IMR-90 (cell line): ENCODE measurements around the gene IVL. TPM values are rescaled to one million over a fixed set of nuclear protein-coding genes. Genes with fewer than 3 reads are reported as not detected.

ENCODE experiments used
- ATAC-seq: fragments of 200-7000 bp; cut with Tn5 transposase; 2 replicates; pipeline ENCODE4 v1.9.1; 2020; ENCODE audit warnings: low read depth, mild to moderate bottlenecking, moderate library complexity
- BruUV-seq: library from RNA; stranded (reverse); fragments of 400-500 nt; replicated peaks from 2 replicates; lab custom pipeline; 2021; lab: Mats Ljungman, UMichigan
- CTCF ChIA-PET: fragments of 300-600 bp; formaldehyde crosslinking; extraction: SDS; loops from one replicate; lab custom pipeline; 2021; ENCODE audit warnings: antibody characterized with exemption; lab: Yijun Ruan, JAX
- POLR2A ChIA-PET: fragments of 300-600 bp; sonication (Branson Sonifier 250); formaldehyde crosslinking; loops from one replicate; lab custom pipeline; 2022; ENCODE audit warnings: antibody characterized with exemption; ENCODE audit not compliant: unreplicated experiment; lab: Charles Lee
- DNase-seq: peaks from one replicate; pipeline ENCODE4 v3.0.0; 2013
- H2AFZ ChIP-seq: replicated peaks from 2 replicates; pipeline ENCODE3; 2013; ENCODE audit warnings: low read length, mild to moderate bottlenecking; ENCODE audit not compliant: poor library complexity
- H2AK5ac ChIP-seq: 2 replicates; pipeline ENCODE4 v1.6.1; 2013; ENCODE audit warnings: low read depth, low read length, inconsistent platforms
- H2AK9ac ChIP-seq: replicated peaks from 2 replicates; pipeline ENCODE3; 2013; ENCODE audit warnings: mild to moderate bottlenecking, low read depth, low read length, moderate library complexity; ENCODE audit not compliant: poor library complexity
- H2BK120ac ChIP-seq: 2 replicates; pipeline ENCODE4 v1.6.1; 2013; ENCODE audit warnings: low read depth, low read length, inconsistent platforms
- H2BK15ac ChIP-seq: 3 replicates; pipeline ENCODE4 v1.6.1; 2013; ENCODE audit warnings: low read depth, low read length, inconsistent platforms
- H2BK20ac ChIP-seq: 2 replicates; pipeline ENCODE4 v1.6.1; 2013; ENCODE audit warnings: low read depth, mild to moderate bottlenecking, inconsistent platforms, low read length, moderate library complexity
- H2BK5ac ChIP-seq: 2 replicates; pipeline ENCODE4 v1.6.1; 2013; ENCODE audit warnings: mild to moderate bottlenecking, low read depth, low read length, inconsistent platforms; ENCODE audit not compliant: poor library complexity, severe bottlenecking
- H3K14ac ChIP-seq: replicated peaks from 2 replicates; pipeline ENCODE4 v1.6.1; 2013; ENCODE audit warnings: low read depth, low read length, inconsistent platforms
- H3K18ac ChIP-seq: 2 replicates; pipeline ENCODE4 v1.6.1; 2013; ENCODE audit warnings: low read depth, low read length, control low read depth
- H3K23ac ChIP-seq: 2 replicates; pipeline ENCODE4 v1.6.1; 2013; ENCODE audit warnings: low read depth, low read length, inconsistent platforms
- H3K27ac ChIP-seq: 2 replicates; pipeline ENCODE4 v1.5.1; 2013; ENCODE audit warnings: mild to moderate bottlenecking, control low read depth, low read length; ENCODE audit not compliant: insufficient read depth
- H3K27me3 ChIP-seq: 2 replicates; pipeline ENCODE4 v1.6.1; 2013; ENCODE audit warnings: low read length; ENCODE audit not compliant: control insufficient read depth, insufficient read depth
- H3K36me3 ChIP-seq: 2 replicates; pipeline ENCODE4 v1.6.1; 2013; ENCODE audit warnings: low read length, mixed read lengths; ENCODE audit not compliant: control insufficient read depth, insufficient read depth
- H3K4ac ChIP-seq: 2 replicates; pipeline ENCODE4 v1.6.1; 2013; ENCODE audit warnings: low read depth, low read length, inconsistent platforms
- H3K4me1 ChIP-seq: 2 replicates; pipeline ENCODE4 v1.6.1; 2013; ENCODE audit warnings: low read length, mixed read lengths; ENCODE audit not compliant: control insufficient read depth, insufficient read depth
- H3K4me2 ChIP-seq: 2 replicates; pipeline ENCODE4 v1.6.1; 2013; ENCODE audit warnings: low read depth, mild to moderate bottlenecking, control low read depth, low read length, moderate library complexity
- H3K4me3 ChIP-seq: 2 replicates; pipeline ENCODE4 v1.5.1; 2013; ENCODE audit warnings: low read depth, mild to moderate bottlenecking, control low read depth, low read length, moderate library complexity; ENCODE audit not compliant: insufficient read depth
- H3K56ac ChIP-seq: 2 replicates; pipeline ENCODE4 v1.6.1; 2013; ENCODE audit warnings: low read length, inconsistent platforms; ENCODE audit not compliant: insufficient read depth; ENCODE audit errors: extremely low read depth
- H3K79me1 ChIP-seq, 2 experiments: 2 replicates each; pipeline ENCODE4 v1.6.1; 2013; ENCODE audit warnings: low read length in 2 of 2, inconsistent platforms in 1 of 2, low read depth in 1 of 2
- H3K9ac ChIP-seq: 2 replicates; pipeline ENCODE4 v1.6.1; 2013; ENCODE audit warnings: low read depth, low read length, control low read depth
- H3K9me1 ChIP-seq: 2 replicates; pipeline ENCODE4 v1.6.1; 2013; ENCODE audit warnings: low read length, inconsistent platforms; ENCODE audit not compliant: insufficient read depth
- H3K9me3 ChIP-seq: 2 replicates; pipeline ENCODE4 v1.6.1; 2013; ENCODE audit warnings: low read length; ENCODE audit not compliant: control insufficient read depth, insufficient read depth
- H4K20me1 ChIP-seq: 2 replicates; pipeline ENCODE4 v1.6.1; 2013; ENCODE audit warnings: low read length, inconsistent platforms; ENCODE audit not compliant: insufficient read depth
- H4K5ac ChIP-seq: 2 replicates; pipeline ENCODE4 v1.6.1; 2013; ENCODE audit warnings: mild to moderate bottlenecking, low read depth, low read length, control low read depth
- H4K8ac ChIP-seq, 2 experiments: 2 replicates each; pipeline ENCODE4 v1.6.1; 2013; ENCODE audit warnings: low read depth in 2 of 2, low read length in 2 of 2, control low read depth in 1 of 2, inconsistent platforms in 1 of 2
- H4K91ac ChIP-seq: 2 replicates; pipeline ENCODE4 v1.6.1; 2013; ENCODE audit warnings: low read depth, low read length, inconsistent platforms; ENCODE audit not compliant: insufficient read depth
- CTCF ChIP-seq: conservative IDR thresholded peaks from 2 replicates; pipeline ENCODE4 v1.5.1; 2012; ENCODE audit warnings: mild to moderate bottlenecking, low read depth, low read length, improper control_type of control experiment
- ELK1 ChIP-seq: fragments of 150-350 bp; IDR thresholded peaks from 2 replicates; pipeline ENCODE4 v1.6.1; 2016; ENCODE audit warnings: low read depth, mild to moderate bottlenecking, low read length, moderate library complexity, borderline replicate concordance
- MXI1 ChIP-seq: IDR thresholded peaks from 2 replicates; pipeline ENCODE4 v1.6.1; 2012; ENCODE audit warnings: low read depth, mild to moderate bottlenecking, low read length, moderate library complexity, borderline replicate concordance
- RCOR1 ChIP-seq: IDR thresholded peaks from 2 replicates; pipeline ENCODE4 v1.6.1; 2012; ENCODE audit warnings: mild to moderate bottlenecking, low read length, improper control_type of control experiment; ENCODE audit not compliant: insufficient replicate concordance
- WGBS, 2 experiments: methylation state at CpG; one replicate each; pipeline versions ENCODE4 v1.1.5 to v1.1.7; 2013; ENCODE audit warnings: missing lambda C conversion rate in 2 of 2; ENCODE audit not compliant: insufficient read length in 1 of 2; ENCODE audit errors: extremely low coverage in 2 of 2; 5-methylcytosine and 5-hydroxymethylcytosine counted together
- dilution Hi-C: fragments of 300-500 bp; cut with HindIII; formaldehyde crosslinking; loops from one replicate; pipeline ENCODE4 v1.14.3; 2018; ENCODE audit warnings: low sequenced_read_pairs; ENCODE audit not compliant: unreplicated experiment
- in situ Hi-C: fragments of 300-500 bp; cut with MboI; formaldehyde crosslinking; loops from 3 replicates; pipeline ENCODE4 v1.14.3; 2019; ENCODE audit warnings: low sequenced_read_pairs, inconsistent platforms, mixed read lengths
- intact Hi-C: fragments of 100-400 bp; cut with micrococcal nuclease; formaldehyde crosslinking; loops from 2 replicates; pipeline ENCODE4 v1.10.0; 2022
- polyA plus RNA-seq, 3 experiments: library from polyadenylated mRNA; depleted of rRNA; stranded (reverse); fragments of >200 nt; gene quantifications; 2 replicates each; pipeline ENCODE4 v1.2.3, GENCODE V29; 2012; ENCODE audit warnings: low replicate concordance in 1 of 3
- total RNA-seq: library from RNA; depleted of rRNA; stranded (reverse); fragments of >200 nt; gene quantifications from 2 replicates; pipeline ENCODE4 v1.2.3, GENCODE V29; 2012

The IVL gene
- total and polyA plus RNA-seq, 2 of the 4 experiments (the other 2 are of a cell fraction), result not detected

GRCh38 chr1:152880907-152881306 lies 27.4 kb upstream of the IVL start:
- H2BK120ac ChIP-seq, result no peak overlapping the region
- 61% methylated on average over 3 of the region's 5 CpGs; no CpG with 5 or more reads in 1 of the 2 experiments for WGBS, 2 experiments

More at GRCh38 chr1:152880907-152881306, 27.4 kb upstream of the IVL start:
- Histone ChIP-seq H3K9ac (no peak overlapping the region), H2AK5ac (no peak overlapping the region), H2BK15ac (no peak overlapping the region), H3K4ac (no peak overlapping the region), H3K9me3 (no peaks in the 10 kb centered on the region), H2BK20ac (no peak overlapping the region), H2AFZ (no peak overlapping the region), H4K20me1 (no peaks in the 10 kb centered on the region), H4K91ac (no peak overlapping the region), H3K23ac (no peak overlapping the region), H3K4me3 (no peak overlapping the region), H3K4me2 (no peak overlapping the region), H3K14ac (no peak overlapping the region), H3K9me1 (no peaks in the 10 kb centered on the region), H2BK5ac (no peak overlapping the region), H3K4me1 (no peaks in the 10 kb centered on the region), H2AK9ac (no peak overlapping the region), H3K79me1 (no peaks in the 10 kb centered on the region), H3K27me3 (no peaks in the 10 kb centered on the region), H4K5ac (no peak overlapping the region), H4K8ac (no peak overlapping the region), H3K27ac (no peak overlapping the region), H3K56ac (no peak overlapping the region), H3K36me3 (no peaks in the 10 kb centered on the region), H3K18ac (no peak overlapping the region)
- ATAC-seq (no peak), DNase-seq (no peak)
- no TSS peak for BruUV-seq
- intact Hi-C loops (no loop called here), dilution Hi-C loops (no loop called here), in situ Hi-C loops (no loop called here)
- ChIA-PET POLR2A (no interaction called here), CTCF (no interaction called here)
- no peak for TF ChIP-seq MXI1
- TF ChIP-seq CTCF, result no peak
- no peak for TF ChIP-seq ELK1
- TF ChIP-seq RCOR1, result no peak
